ENCODE results near the gene RNU1-4.
"Not testable (repeated sequence)": the region's sequence is repeated elsewhere in the genome, so short reads cannot be mapped to it uniquely, and the experiment has no call there.

GRCh38 chr1:16758060-16758459 lies 17.7 kb downstream of the RNU1-4 start:
- TF ChIP-seq CTCF (conservative IDR thresholded peaks at IDR 0.05 in 1 of 2, IDR thresholded peaks at IDR 0.05 in 1 of 2; ENCODE audit: low read depth in 1 of 2, low read length in 2 of 2); EZH2 (IDR thresholded peaks at IDR 0.05; ENCODE audit: low read length, missing control alignments): not testable (repeated sequence)
